Measurements from ENCODE around the gene GID8.

The GID8 gene

GRCh38 chr20:62991196-62991807 is 53.4 kb downstream of the GID8 start:
- no peak for DNase-seq

- DNase-seq, result no peak
Observed at GRCh38 chr20:62991863-62992262, 53.9 kb downstream of the GID8 start.

DNA sequence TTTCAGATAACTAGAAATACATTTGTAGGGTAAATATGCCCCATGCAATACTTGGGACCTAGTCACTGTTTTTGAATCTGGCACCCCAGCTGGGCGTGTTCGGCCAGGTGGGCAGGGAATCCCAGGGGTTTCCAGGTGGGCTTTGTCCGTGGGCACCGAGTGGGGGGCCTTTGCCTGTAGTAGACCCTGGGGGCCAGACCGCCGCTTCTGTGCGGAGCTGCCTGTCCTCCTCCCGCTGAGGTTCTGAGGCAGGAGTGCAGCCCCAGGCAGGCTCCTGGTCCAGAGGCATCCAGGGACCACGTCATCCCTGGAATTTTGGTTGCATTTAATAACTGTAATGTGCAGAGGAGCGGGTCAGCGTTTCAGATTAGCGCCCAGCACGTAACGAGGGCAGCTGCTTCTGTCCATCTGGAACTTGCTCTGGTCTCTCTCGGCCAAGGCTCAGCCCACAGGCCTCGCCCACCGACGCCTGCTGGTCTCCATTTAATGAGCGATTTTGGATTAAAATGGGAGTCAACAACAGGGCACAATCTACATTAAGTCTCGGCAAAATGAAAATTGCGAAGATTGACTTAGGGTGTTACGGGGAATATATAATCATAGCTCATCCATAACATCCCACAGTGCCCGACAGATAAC is 56.0 kb downstream of the GID8 start:
- no peak for DNase-seq

DNA sequence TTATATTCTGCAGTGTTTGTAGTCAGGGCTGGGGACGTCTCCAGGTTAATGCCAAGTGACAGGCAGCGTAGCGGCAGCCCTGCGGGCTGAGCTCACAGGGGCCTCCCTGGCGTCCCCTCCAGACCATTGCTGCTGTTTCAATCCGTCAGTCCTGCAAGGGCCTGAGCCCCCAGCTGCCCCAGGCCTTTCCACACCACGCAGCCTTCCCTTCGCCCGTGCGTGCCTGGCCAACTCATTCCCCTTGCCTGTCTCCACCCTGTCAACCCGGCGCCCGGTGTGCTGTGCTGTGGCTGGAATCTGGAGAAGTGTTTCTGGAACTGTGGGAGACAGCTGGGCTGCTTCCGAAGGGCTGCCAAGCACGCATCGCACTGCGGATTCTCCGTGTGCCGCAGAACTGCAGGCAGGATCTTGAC is 56.9 kb downstream of the GID8 start:
- no peak for DNase-seq

- no peak for DNase-seq
Observed at GRCh38 chr20:62995481-62995880, 57.5 kb downstream of the GID8 start.

GRCh38 chr20:62995898-62996595 is 58.1 kb downstream of the GID8 start:
- DNase-seq, result no peak

GRCh38 chr20:62996596-62996982 is 58.6 kb downstream of the GID8 start:
- no peak for DNase-seq

- DNase-seq, result no peak
Observed at GRCh38 chr20:62997417-62998035, 59.6 kb downstream of the GID8 start.
